NCI-H2171 treated with DMSO at 0.1 percent for 48 hours (cell line): ENCODE data around the gene ATP2C2.

Experiments
- DNase-seq: peaks from one replicate; lab custom pipeline; 2025; lab: John Stamatoyannopoulos, UW

ATP2C2 gene

GRCh38 chr16:84497418-84498222 is 129.3 kb downstream of the ATP2C2 start:
- no peak for DNase-seq

GRCh38 chr16:84498223-84498610 is 129.9 kb downstream of the ATP2C2 start:
- no peak for DNase-seq

DNA sequence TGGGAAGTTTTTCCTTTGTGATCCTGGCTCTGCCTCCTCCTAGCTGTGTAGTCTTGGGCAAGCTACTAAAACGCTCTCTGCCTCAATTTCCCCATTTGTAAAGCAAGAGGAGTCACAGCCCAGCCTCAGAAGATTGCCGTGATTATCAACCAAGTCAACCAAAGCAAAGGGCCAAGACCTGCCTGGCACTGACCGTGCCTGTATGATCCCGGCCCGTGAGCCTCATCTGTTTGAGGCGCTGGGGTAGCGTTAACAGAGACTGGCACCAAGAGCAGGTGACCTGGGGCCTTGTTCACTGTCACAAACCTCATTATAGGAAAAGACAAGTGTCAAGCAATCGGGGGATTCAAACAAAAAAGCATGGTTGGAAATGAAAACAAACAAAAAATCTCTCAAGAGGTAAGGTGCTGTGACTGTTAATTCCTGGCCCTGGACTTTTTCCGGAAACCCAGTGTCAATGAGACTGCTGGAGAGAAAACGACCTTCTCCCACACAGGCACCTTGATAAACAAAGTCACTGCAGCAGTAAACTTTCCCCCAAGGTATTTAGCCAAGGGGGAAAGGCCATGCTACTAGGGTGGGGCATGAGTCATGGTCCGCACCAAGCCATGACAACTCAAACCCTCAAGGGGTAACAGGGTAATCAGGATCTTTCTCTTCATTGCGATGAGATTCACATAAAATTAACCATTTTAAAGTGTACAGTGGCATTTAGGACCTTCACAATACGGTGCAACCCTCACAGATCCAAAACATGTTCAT is 130.7 kb downstream of the ATP2C2 start:
- DNase-seq = no peak

DNA sequence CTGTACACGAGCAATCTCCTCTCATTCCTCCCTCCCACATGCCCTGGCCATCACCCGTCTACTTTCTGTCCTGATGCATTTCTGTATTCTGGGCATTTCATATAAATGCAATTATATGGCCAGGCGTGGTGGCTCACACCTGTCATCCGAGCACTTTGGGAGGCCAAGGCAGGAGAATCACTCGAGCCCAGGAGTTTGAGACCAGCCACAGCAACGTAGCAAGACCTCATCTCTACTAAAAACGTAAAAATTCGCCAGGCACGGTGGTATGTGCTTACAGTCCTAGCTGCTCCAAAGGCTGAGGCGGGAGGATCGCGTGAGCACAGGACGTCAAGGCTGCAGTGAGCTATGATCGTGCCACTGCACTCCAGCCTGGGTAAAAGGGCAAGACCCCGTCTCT is 131.3 kb downstream of the ATP2C2 start:
- DNase-seq = no peak

GRCh38 chr16:84500531-84500930 is 132.2 kb downstream of the ATP2C2 start:
- no peak for DNase-seq

DNA sequence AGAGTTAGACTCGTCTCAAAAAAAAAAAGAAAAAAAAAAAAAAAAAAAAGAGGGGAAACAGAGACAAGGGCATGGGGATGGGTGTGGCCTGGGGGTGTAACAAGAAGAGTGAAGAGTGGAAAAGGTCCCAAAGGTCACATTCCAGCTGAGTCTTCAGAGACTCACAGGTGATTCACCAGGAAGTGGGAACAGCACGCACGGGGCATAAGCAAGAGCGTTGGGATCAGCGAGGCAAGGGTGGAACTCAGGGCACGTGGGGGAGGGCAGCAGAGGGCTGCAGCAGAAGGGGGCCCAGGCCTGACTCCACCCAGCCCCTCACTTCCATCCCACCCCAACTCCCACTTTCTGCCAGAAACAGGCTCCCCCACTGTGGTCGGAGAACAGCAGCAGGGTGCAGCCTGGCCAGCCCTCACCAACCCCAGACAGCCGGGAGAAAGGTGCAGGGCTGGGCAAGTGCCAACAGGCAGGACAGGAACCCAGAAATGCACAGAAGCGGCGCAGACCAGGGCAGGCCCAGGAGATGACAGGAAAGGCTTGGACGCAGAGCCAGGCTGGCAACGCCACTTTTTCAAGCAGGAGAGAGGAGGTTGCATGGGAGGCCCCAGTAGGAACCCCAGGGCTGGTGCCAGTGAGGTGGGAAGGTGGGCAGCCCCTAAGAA is 132.9 kb downstream of the ATP2C2 start:
- DNase-seq = no peak

- no peak for DNase-seq
Observed at GRCh38 chr16:84502075-84502474, 133.7 kb downstream of the ATP2C2 start.

- no peak for DNase-seq
Observed at GRCh38 chr16:84502581-84502980, 134.2 kb downstream of the ATP2C2 start.

DNA sequence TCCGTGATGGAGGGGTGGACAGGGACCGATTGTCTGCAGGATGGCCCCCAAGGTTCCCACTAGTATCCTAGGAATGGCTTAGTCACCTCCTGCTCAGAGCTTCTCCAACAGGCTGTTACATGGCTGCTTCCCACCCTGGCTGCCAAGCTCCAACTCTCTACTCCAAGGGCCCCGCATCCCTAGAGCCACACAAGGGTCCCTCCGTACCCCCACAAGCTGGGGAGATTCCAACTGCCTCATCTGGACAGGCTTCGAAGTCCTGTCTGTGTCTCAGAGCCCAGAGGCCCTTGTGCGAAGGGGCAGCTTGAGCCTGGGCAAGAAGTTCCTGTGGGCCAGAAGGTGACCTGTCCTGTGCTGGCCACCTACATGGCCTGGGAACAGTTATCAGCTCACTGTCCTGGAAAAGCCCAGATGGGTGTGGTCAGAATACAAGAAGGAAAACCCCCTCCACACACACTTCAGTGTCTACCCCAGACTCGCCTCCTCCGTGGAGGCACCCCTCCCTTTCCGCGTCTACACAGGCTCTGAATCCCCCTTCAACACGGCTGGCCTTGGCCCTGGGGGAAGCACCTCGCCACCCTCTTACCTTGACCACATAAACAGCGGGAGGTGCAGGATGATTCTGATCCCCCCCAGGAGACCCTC is 135.5 kb downstream of the ATP2C2 start:
- no peak for DNase-seq

GRCh38 chr16:84504420-84505248 is 136.3 kb downstream of the ATP2C2 start, which contains the start of gene MEAK7:
TSS of gene MEAK7 (minus strand) at chr16:84504659. CDS start at chr16:84498086, 6,573 bp downstream.
- DNase-seq = peak; percentile 92

- no peak for DNase-seq
Observed at GRCh38 chr16:84505249-84506187, 137.2 kb downstream of the ATP2C2 start.

GRCh38 chr16:84507011-84507982 is 139.0 kb downstream of the ATP2C2 start:
- DNase-seq = peak; percentile 25

- DNase-seq = no peak
Observed at GRCh38 chr16:84508502-84508901, 140.2 kb downstream of the ATP2C2 start.

- no peak for DNase-seq
Observed at GRCh38 chr16:84509032-84509950, 141.0 kb downstream of the ATP2C2 start.

GRCh38 chr16:84511180-84511800 is 143.0 kb downstream of the ATP2C2 start:
- peak; percentile 84 for DNase-seq

- no peak for DNase-seq
Observed at GRCh38 chr16:84511831-84512230, 143.5 kb downstream of the ATP2C2 start.

- no peak for DNase-seq
Observed at GRCh38 chr16:84513123-84513522, 144.8 kb downstream of the ATP2C2 start.
